SJCRH30 (cell line): ENCODE data around the gene CDC45. TPM values are rescaled to one million over a fixed set of nuclear protein-coding genes. Genes with fewer than 3 reads are reported as not detected.
A peak's percentile ranks its signal among the peaks of the same experiment; 100 is the strongest.

Experiments used
- DNase-seq, 2 experiments: peaks; one replicate each; pipeline ENCODE4 v3.0.0-alpha.2; 2015 to 2020
- H3K27ac ChIP-seq: fragments of 250-450 bp; sonication (Bioruptor Pico); 2 replicates; pipeline ENCODE4 v1.5.1; 2020; ENCODE audit warnings: mild to moderate bottlenecking, moderate library complexity
- H3K27me3 ChIP-seq: fragments of 250-450 bp; sonication (Bioruptor Pico); 2 replicates; pipeline ENCODE4 v1.5.1; 2020; ENCODE audit warnings: mild to moderate bottlenecking, moderate library complexity
- H3K36me3 ChIP-seq: fragments of 250-450 bp; sonication (Bioruptor Pico); 2 replicates; pipeline ENCODE4 v1.5.1; 2020; ENCODE audit warnings: mild to moderate bottlenecking, moderate library complexity
- H3K4me1 ChIP-seq: fragments of 250-450 bp; sonication (Bioruptor Pico); 2 replicates; pipeline ENCODE4 v1.5.1; 2020; ENCODE audit warnings: mild to moderate bottlenecking, moderate library complexity
- H3K4me3 ChIP-seq: fragments of 250-450 bp; sonication (Bioruptor Pico); 2 replicates; pipeline ENCODE4 v1.5.1; 2020; ENCODE audit warnings: mild to moderate bottlenecking, moderate library complexity
- H3K9me3 ChIP-seq: fragments of 250-450 bp; sonication (Bioruptor Pico); replicated peaks from 2 replicates; pipeline ENCODE4 v1.5.1; 2020; ENCODE audit warnings: mild to moderate bottlenecking, moderate library complexity
- total RNA-seq: library from RNA; depleted of rRNA; stranded (reverse); fragments of >200 nt; shearing (Covaris generic); gene quantifications from 2 replicates; pipeline ENCODE4 v1.2.3, GENCODE V29; 2014

Gene CDC45
- total RNA-seq, 1 experiment from 2014 or later, result 56.0 TPM

GRCh38 chr22:19503367-19503766, 23.6 kb downstream of the CDC45 start:
- Histone ChIP-seq H3K27ac (no peak overlapping the region), H3K36me3 (peaks cover 24% of the 10 kb centered on the region), H3K27me3 (no peaks in the 10 kb centered on the region), H3K4me3 (no peak overlapping the region), H3K4me1 (no peaks in the 10 kb centered on the region), H3K9me3 (no peaks in the 10 kb centered on the region)
- DNase-seq, result no peak

DNA sequence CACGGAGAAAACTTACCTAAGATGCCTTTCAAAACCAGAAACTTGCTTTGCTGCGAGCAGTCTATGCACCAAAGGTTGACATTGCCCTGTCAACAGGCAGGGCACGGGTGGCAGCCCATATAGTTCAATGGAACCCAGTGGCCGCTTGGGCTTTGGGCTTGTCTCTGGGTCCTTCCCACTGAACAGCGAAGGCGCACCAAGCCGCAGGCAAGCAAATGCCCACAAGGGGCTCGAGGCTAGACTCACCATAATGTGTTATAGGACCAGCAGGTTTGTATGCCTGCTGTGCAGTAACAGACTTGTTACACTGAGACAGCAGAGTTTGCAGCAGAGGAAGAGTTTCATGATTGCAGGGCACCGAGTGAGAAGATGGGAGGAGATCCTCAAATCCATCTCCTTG, 24.1 kb downstream of the CDC45 start:
- Histone ChIP-seq H3K27ac (no peak overlapping the region), H3K36me3 (peaks cover 24% of the 10 kb centered on the region), H3K4me3 (no peak overlapping the region), H3K27me3 (no peaks in the 10 kb centered on the region), H3K9me3 (no peaks in the 10 kb centered on the region), H3K4me1 (no peaks in the 10 kb centered on the region; the same call in 1 of the 2 replicates)
- DNase-seq, result no peak

DNA sequence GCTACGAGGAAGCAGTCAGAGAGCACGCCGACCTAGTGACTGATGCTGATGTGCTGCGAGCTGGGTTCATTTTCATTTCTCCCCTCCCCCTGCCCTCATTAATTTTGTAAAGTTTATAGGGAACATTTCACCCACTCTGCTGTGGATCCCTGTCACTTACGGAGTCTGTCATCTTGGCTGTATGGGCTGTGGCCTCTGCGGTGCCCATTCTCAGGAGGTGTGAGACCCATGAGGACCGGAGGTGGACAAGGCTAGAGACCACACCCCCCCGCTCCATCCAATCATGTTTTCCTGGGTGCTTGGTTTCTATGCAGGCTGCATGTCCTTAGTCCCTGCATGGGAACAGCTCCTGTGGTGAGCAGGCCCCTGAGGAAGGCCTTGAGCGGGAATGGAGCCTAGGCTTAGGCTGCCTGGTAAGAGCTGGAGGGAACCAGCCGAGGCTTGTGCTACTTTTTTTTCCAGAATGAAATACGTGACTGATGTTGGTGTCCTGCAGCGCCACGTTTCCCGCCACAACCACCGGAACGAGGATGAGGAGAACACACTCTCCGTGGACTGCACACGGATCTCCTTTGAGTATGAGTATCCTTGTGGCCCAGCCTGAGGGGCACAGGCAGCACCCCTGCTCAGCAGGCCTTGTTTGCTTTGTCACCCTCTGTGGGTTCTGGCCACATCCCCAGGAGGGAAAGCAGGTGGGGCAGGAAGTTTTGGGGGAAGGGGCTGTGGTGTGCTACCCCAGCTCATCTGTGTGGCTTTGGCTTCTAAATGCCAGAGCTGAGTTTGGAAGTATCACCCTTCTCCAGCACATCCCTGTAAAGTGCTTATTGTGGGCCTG, 25.4 kb downstream of the CDC45 start:
- H3K4me1 ChIP-seq, result peaks cover 7% of the 10 kb centered on the region

DNA sequence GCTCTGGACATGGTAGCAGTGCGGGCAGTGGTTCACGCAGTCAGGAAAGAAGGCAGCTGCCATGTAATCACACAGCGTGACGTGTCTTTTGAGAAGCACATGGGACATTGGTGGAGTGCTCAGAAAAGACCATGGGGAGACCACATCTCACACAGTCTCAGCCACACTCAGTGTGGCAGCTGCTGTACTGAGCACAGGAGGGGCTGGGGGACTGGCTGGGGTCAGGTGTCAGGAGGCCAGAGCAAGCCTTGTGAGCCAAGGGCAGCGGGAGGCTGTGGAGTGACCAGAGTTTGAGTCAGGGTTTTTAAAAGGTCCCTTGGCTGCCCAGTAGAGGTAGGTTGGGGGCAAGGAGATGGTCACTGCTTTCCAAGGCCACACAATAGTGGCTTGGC, 26.0 kb downstream of the CDC45 start:
- Histone ChIP-seq H3K4me1 (peaks cover 13% of the 10 kb centered on the region), H3K36me3 (peaks cover 23% of the 10 kb centered on the region), H3K4me3 (no peak overlapping the region), H3K9me3 (no peaks in the 10 kb centered on the region), H3K27me3 (no peaks in the 10 kb centered on the region), H3K27ac (no peak overlapping the region)
- no peak for DNase-seq

More for the DNA sequence above, 25.4 kb downstream of the CDC45 start:
- Histone ChIP-seq H3K27me3 (no peaks in the 10 kb centered on the region), H3K36me3 (peaks cover 24% of the 10 kb centered on the region), H3K4me3 (no peak overlapping the region), H3K27ac (no peak overlapping the region), H3K9me3 (no peaks in the 10 kb centered on the region)
- DNase-seq, result no peak

- Histone ChIP-seq H3K36me3 (peaks cover 23% of the 10 kb centered on the region), H3K4me3 (no peak overlapping the region), H3K9me3 (no peaks in the 10 kb centered on the region), H3K27me3 (no peaks in the 10 kb centered on the region), H3K27ac (no peak overlapping the region), H3K4me1 (peaks cover 15% of the 10 kb centered on the region)
- no peak for DNase-seq
Observed at GRCh38 chr22:19506212-19506611, 26.5 kb downstream of the CDC45 start.

DNA sequence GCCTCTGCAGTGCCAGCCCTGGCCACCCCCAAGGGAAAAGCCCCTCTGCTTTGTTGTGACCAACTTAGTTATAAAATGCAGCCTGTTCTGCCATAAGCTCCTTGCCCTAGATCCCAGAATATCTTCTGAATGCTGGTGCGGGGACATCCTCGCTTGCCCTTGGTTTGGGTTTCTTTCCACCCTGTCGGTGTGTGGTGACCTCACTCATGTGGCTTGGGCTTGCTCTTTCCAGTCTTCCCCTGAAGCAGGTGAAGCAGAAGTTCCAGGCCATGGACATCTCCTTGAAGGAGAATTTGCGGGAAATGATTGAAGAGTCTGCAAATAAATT, 27.8 kb downstream of the CDC45 start:
- DNase-seq, result no peak
- Histone ChIP-seq H3K27me3 (no peaks in the 10 kb centered on the region), H3K4me3 (no peak overlapping the region), H3K4me1 (peaks cover 15% of the 10 kb centered on the region), H3K36me3 (peaks cover 27% of the 10 kb centered on the region), H3K27ac (no peak overlapping the region), H3K9me3 (no peaks in the 10 kb centered on the region)

GRCh38 chr22:19508024-19508776, 28.5 kb downstream of the CDC45 start:
- Histone ChIP-seq H3K4me1 (peaks cover 15% of the 10 kb centered on the region), H3K4me3 (no peak overlapping the region), H3K36me3 (peaks cover 32% of the 10 kb centered on the region), H3K9me3 (no peaks in the 10 kb centered on the region), H3K27ac (no peak overlapping the region), H3K27me3 (no peaks in the 10 kb centered on the region)
- no peak for DNase-seq

DNA sequence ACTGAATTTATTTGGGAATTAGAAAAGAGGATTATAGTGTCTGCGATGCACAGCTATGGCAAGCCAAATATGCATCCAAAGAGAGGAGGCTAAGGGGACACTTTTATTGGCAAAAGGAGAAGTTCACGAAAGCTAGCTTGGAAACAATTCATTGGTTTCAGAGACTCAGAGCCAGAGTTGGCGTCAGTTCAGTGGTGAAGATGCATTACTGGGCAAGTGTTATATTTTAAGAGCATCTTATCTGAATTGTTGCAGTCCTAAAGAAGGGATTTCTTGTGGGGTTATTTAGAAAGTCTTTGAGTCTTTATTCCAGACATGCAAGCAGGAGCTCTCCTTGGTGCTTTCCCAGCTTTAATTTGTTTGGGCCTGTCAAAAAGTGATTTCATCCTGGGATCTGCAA, 29.5 kb downstream of the CDC45 start:
- no peaks in the 10 kb centered on the region for H3K27me3 ChIP-seq
- peaks cover 20% of the 10 kb centered on the region for H3K4me1 ChIP-seq
- H3K4me3 ChIP-seq, result no peak overlapping the region
- H3K27ac ChIP-seq, result no peak overlapping the region
- no peak for DNase-seq
- peaks cover 38% of the 10 kb centered on the region for H3K36me3 ChIP-seq
- H3K9me3 ChIP-seq, result no peaks in the 10 kb centered on the region

DNA sequence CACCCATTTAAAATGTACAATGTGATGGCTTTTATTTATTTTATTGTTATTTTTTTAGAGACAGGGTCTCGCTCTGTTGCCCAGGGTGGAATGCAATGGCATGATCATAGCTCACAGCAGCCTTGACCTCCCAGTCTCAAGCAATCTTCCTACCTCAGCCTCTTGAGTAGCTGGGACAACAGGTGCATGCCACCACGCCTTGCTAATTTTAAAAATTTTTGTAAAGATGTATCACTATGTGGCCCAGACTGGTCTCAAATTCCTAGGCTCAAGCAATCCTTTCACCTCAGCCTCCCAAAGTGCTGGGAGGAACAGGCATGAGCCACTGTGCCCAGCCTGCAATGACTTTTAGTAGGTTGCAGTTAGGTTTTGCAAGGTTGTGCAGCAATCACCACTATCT, 30.2 kb downstream of the CDC45 start:
- Histone ChIP-seq H3K4me3 (no peak overlapping the region), H3K27me3 (no peaks in the 10 kb centered on the region), H3K27ac (peak overlapping the region; percentile 54), H3K9me3 (no peaks in the 10 kb centered on the region), H3K4me1 (peaks cover 24% of the 10 kb centered on the region), H3K36me3 (peaks cover 36% of the 10 kb centered on the region)
- no peak for DNase-seq

GRCh38 chr22:19510919-19511341, 31.2 kb downstream of the CDC45 start:
- DNase-seq, result peak; percentile 54 to 79
- no peaks in the 10 kb centered on the region for H3K27me3 ChIP-seq
- no peaks in the 10 kb centered on the region for H3K9me3 ChIP-seq
- peaks cover 33% of the 10 kb centered on the region for H3K4me1 ChIP-seq
- H3K4me3 ChIP-seq, result no peak overlapping the region
- peaks cover 33% of the 10 kb centered on the region for H3K36me3 ChIP-seq
- H3K27ac ChIP-seq, result peak overlapping the region; percentile 54

GRCh38 chr22:19513823-19514222, 34.1 kb downstream of the CDC45 start:
- no peak overlapping the region for H3K4me3 ChIP-seq
- peaks cover 34% of the 10 kb centered on the region for H3K4me1 ChIP-seq
- peaks cover 37% of the 10 kb centered on the region for H3K36me3 ChIP-seq
- H3K9me3 ChIP-seq, result no peaks in the 10 kb centered on the region
- no peak for DNase-seq
- H3K27me3 ChIP-seq, result no peaks in the 10 kb centered on the region
- H3K27ac ChIP-seq, result peak overlapping the region; percentile 86

DNA sequence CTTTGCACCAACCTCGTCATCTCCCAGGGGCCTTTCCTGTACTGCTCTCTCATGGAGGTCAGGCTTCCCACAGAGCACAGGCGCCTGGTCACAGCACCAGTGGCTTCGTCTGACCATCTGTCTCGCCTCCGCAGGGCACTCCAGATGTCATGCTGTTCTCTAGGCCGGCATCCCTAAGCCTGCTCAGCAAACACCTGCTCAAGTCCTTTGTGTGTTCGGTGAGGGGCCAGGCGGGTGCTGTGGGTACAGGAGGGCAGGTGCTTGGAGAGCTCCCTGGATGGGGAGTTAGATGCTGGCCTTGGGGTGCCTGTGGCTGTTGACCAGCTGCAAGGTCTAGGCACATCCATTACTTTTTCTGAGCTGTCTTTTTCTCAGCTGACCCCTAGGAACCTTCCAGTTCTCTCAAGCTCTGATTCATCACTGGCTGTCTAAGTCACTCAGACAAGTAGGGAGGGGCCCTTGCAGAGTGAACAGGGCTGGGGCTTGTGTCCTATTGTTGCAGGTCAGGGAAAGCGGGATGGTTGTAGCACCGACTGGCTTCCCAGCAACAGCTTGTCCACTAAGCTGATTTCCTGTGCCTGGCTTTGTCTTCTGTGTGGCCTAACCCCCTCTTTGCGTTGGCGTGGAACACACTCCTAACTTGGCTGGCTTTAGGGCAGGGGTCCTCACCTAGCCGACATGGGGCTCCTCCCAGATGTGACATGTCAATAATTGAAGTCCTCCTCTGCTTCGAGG, 35.3 kb downstream of the CDC45 start:
- Histone ChIP-seq H3K27me3 (no peaks in the 10 kb centered on the region), H3K4me3 (no peak overlapping the region), H3K36me3 (peaks cover 37% of the 10 kb centered on the region), H3K4me1 (peaks cover 28% of the 10 kb centered on the region), H3K27ac (peak overlapping the region; percentile 86), H3K9me3 (no peaks in the 10 kb centered on the region)
- peak; percentile 96 for DNase-seq

GRCh38 chr22:19515654-19516377, 36.1 kb downstream of the CDC45 start:
- H3K27ac ChIP-seq, result peak overlapping the region; percentile 86
- H3K9me3 ChIP-seq, result no peaks in the 10 kb centered on the region
- peaks cover 35% of the 10 kb centered on the region for H3K36me3 ChIP-seq
- no peaks in the 10 kb centered on the region for H3K27me3 ChIP-seq
- no peak for DNase-seq
- peaks cover 20% of the 10 kb centered on the region for H3K4me1 ChIP-seq
- no peak overlapping the region for H3K4me3 ChIP-seq

GRCh38 chr22:19516378-19517170, 36.9 kb downstream of the CDC45 start:
- no peak overlapping the region for H3K4me3 ChIP-seq
- H3K27me3 ChIP-seq, result no peaks in the 10 kb centered on the region
- H3K27ac ChIP-seq, result no peak overlapping the region
- peaks cover 35% of the 10 kb centered on the region for H3K36me3 ChIP-seq
- no peak for DNase-seq
- peaks cover 20% of the 10 kb centered on the region for H3K4me1 ChIP-seq
- no peaks in the 10 kb centered on the region for H3K9me3 ChIP-seq
